HG03521 (cell line): Measurements from ENCODE around the gene MOBP.

Source experiments
- ATAC-seq: cut with Tn5 transposase; IDR thresholded peaks from one replicate; pipeline ENCODE4 v1.9.1; 2021; ENCODE audit warnings: mild to moderate bottlenecking, moderate library complexity; ENCODE audit not compliant: unreplicated experiment

MOBP gene

DNA sequence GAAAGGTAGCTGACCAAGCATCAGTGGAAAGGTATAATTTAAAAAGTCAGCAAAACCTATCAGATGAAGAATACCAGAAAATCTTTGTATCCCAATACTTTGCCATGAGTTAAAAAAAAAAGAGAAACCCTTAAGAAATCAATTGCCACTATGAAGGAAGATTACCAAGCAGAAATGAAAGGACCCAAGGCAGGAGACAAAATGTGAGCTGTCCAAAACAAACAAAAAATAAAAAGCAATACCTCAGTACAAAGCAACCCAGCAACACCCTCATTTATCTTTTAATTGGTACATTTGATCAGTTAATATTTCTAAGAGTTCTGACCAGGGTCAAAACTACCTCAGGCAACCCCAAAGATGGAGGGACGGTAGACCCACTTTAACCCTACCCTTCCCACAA is 65.3 kb downstream of the MOBP start:
- ATAC-seq: no peak

DNA sequence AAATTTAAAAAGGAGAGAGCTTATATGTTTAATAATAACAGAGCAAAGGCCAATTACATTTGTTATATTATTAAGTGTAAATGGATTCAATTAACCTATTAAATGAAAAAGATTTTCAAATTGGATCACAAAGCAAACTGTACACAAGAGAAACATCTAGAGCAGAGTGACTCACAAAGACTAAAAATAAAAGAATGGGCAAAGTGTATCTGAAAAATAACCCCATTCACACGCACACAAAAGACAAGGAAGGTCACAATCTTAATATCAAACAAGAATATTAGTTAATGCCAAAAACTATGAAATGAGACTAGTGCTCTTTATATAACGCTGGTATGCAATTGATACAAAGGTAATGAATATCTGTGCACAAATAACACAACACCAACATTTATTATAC is 65.7 kb downstream of the MOBP start:
- no peak for ATAC-seq

DNA sequence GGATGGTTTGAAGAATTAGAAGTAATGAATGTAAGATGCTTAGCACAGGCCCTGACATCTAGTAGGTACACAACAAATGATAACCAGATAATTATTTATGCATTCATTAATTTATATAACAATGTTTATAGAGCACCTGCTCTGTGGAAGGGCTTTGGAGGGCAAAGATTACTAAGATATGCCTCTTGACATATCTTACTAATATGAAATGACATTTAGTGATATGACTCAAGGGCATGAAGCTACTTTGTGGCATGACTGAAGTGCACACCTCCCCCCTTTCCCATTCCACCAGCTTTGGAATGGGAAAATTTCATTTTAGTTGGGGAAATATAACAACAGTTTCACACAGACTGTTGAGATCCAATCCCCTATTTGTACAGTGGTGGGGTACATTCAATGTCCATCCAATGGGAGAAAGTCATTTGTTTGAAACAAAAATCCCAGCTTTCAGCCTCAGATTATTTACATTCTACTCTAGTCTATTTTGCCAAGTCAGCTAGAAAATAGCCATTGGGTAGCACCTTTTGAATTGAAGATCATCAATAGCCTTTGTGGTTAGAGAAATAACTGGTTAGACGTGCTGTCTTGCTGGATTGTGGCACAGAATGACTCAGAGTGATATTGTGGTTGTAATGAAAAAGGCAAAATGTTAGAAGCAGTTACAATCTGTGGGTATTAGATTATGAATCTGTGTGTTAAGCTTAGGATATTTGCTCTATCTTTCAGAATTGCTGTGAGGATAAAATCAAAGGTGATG is 72.9 kb downstream of the MOBP start:
- no peak for ATAC-seq

DNA sequence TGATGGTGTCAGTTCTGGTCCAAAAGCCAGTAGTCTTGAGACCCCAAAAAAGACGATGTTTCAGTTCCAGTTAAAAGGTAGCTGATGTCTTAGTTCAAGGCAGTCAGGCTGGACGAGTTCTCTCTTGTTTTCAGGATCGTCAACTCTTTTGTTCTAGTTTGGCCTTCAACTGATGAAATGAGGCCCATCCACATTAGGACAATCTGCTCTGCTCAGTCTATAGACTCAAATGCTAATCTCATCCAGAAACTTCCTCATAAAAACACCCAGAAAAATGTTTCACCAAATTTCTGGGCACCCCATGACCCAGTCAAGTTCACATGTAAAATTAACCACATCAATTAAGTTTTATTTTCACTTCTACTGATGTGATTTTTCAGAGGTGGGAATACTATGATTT is 74.0 kb downstream of the MOBP start:
- no peak for ATAC-seq

DNA sequence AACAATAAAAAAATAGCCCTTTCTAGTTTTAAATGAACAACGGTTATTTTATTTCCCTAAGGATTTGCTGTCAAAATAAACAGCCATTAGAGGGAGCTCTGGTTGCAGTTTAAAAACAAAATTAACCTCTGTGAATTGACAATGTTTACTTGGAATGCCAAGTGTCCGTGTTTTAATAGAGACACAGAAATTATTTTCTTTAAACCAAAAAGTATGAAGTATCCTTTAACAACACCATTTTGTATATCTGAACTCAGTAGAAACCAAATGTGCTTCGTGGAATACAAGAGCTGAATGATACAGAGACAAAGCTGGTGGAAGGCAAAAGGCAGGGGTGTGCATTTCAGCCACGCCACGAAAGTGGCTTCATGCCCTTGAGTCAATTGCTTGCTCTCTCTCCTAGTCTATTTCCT is 74.4 kb downstream of the MOBP start:
- no peak for ATAC-seq

DNA sequence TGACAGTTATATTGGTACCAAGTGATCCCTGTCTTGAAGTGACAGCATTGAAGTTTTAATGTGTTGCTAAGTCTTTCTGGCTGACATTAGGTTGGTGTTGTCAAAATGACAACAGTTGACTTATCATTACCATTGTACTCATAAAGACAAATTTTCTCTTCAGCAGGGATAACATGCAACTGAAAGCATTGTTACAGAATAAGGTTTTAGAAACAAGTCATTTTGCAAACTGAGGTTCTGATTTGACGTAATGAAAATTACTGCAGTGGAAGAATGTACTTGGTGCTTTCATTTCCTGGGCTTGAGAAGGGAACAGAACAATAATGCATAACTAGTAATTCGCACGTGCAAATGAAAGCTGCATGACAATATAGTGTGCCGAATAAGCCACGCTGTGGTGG is 75.1 kb downstream of the MOBP start:
- no peak for ATAC-seq

DNA sequence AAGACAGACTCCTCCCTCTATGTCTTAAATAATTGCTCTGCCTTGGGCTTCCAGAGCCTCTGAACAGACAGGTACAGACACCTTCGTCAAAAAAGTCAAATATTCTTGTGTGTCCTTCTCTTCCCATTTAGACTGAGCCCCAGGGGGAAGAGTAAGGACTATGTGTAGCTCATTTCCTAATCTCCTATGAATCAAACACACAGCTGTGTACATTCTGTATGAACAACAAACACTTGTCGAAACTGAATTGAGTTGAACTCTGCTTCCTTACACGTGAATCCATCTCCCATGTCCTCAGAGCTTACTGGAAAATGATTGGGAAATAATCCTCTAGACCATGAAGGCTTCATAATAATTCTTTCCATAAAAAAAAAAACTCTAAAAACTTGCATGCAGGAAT is 80.8 kb downstream of the MOBP start:
- no peak for ATAC-seq

DNA sequence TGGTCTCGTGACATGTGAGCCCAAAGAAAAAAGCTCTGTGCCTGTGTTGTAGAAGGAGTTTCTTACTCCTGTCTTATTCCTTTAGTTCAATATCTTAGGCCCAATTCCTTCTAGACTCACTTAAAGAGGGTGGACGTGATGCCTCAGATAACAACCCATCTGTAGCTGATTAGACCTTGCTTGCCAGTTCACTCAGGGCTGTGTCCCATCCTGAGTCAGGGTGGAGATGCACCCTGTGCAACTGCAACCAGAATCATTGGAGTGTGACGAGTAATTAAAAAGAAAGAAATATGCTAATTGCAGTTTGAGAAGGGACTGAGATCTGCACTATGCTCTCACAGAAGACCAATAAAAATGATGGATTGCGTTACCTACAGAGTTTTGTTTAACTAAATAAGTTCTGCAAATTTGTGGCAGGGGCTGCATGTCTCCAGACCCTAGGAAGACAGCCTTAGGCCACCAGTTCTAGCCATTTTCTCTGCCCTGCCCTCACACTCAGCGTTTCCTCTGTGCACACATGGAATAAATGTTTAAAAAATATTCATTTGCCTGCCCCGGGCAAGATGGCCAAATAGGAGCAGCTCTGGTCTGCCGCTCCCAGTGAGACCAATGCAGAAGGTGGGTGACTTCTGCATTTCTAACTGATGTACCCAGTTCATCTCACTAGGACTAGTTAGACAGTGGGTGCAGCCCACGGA is 83.0 kb downstream of the MOBP start:
- no peak for ATAC-seq
